ACC112 (cell line): Measurements from ENCODE around the gene PRKCD.

Experiments
- H2AFZ ChIP-seq: fragments of 200-600 bp; sonication (generic); one replicate; pipeline ENCODE4 v1.6.0; 2017; ENCODE audit warnings: antibody characterized with exemption, low read length; ENCODE audit not compliant: unreplicated experiment
- H3K27ac ChIP-seq: fragments of 200-600 bp; sonication (generic); 2 replicates; pipeline ENCODE4 v1.5.1; 2014; ENCODE audit warnings: low read depth, mild to moderate bottlenecking, antibody characterized with exemption, low read length, moderate library complexity
- H3K27me3 ChIP-seq: fragments of 200-600 bp; sonication (generic); 2 replicates; pipeline ENCODE4 v1.6.1; 2014; ENCODE audit warnings: mild to moderate bottlenecking, antibody characterized with exemption, low read length, moderate library complexity, mixed read lengths; ENCODE audit not compliant: insufficient read depth
- H3K36me3 ChIP-seq: fragments of 200-600 bp; sonication (generic); 2 replicates; pipeline ENCODE4 v1.6.1; 2016; ENCODE audit warnings: mild to moderate bottlenecking, antibody characterized with exemption, low read length, moderate library complexity, mixed read lengths; ENCODE audit not compliant: insufficient read depth
- H3K4me1 ChIP-seq: fragments of 200-600 bp; sonication (generic); one replicate; pipeline ENCODE4 v1.6.1; 2016; ENCODE audit warnings: low read length, mixed read lengths; ENCODE audit not compliant: insufficient read depth, unreplicated experiment, control insufficient read depth
- H3K4me3 ChIP-seq: fragments of 200-600 bp; sonication (generic); 2 replicates; pipeline ENCODE4 v1.5.1; 2014; ENCODE audit warnings: mild to moderate bottlenecking, low read depth, low read length
- H3K79me2 ChIP-seq: fragments of 200-600 bp; sonication (generic); one replicate; pipeline ENCODE4 v1.6.0; 2016; ENCODE audit warnings: low read length; ENCODE audit not compliant: control insufficient read depth, unreplicated experiment, insufficient read depth

Gene PRKCD

GRCh38 chr3:53235545-53235944, 74.5 kb downstream of the PRKCD start:
- H3K4me3 ChIP-seq, result no peak overlapping the region
- H2AFZ ChIP-seq, result no peak overlapping the region
- peak overlapping the region; percentile 97 for H3K27ac ChIP-seq
- peaks cover 52% of the 10 kb centered on the region; the same call in 1 of the 2 replicates for H3K36me3 ChIP-seq
- H3K27me3 ChIP-seq, result no peaks in the 10 kb centered on the region
- peaks cover 35% of the 10 kb centered on the region for H3K4me1 ChIP-seq
- H3K79me2 ChIP-seq, result peaks cover 55% of the 10 kb centered on the region

DNA sequence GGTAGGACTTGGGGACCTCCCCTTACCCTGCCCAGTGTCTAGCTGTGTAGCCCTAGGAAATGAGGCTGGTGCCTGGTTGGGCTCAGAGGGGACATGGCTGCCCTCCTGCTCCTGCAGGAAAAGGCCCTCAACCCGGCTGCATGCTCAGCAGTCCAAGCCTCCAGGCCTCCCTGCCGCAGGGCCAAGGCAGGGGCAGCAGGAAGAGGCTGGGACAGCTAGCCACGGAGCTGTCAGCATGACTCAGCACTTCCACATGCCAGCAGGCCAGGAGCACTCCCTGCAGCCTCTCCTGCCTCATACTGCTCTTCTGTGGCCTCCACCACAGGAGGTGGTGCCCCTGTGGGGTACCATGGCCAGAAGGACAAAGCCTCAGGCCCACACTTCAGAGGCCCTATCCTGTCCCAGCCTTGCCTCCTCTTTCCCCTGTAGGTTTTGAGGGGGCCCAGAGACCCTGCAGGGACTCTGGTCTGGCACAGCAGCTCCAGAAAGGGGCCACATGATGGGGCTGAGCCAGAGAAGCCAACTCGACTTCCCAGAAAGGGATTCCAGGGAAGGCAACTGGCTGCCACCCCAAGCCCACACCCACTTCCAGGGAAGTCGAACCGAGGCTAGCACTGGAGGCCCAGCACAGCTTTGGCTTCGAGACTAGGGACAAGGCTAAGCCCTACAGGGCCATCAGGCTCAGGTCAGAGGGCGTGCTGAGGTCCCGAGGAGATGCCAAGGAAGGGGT, 75.3 kb downstream of the PRKCD start:
- Histone ChIP-seq H3K4me3 (no peak overlapping the region; the same call in 1 of the 2 replicates), H2AFZ (no peak overlapping the region), H3K4me1 (peaks cover 35% of the 10 kb centered on the region), H3K27ac (peak overlapping the region; percentile 97), H3K27me3 (no peaks in the 10 kb centered on the region), H3K79me2 (peaks cover 61% of the 10 kb centered on the region), H3K36me3 (peaks cover 45% of the 10 kb centered on the region; the same call in 1 of the 2 replicates)

GRCh38 chr3:53238051-53238850, 77.2 kb downstream of the PRKCD start:
- Histone ChIP-seq H3K79me2 (peaks cover 62% of the 10 kb centered on the region), H3K27ac (peak overlapping the region; percentile 97), H3K4me3 (no peak overlapping the region)

DNA sequence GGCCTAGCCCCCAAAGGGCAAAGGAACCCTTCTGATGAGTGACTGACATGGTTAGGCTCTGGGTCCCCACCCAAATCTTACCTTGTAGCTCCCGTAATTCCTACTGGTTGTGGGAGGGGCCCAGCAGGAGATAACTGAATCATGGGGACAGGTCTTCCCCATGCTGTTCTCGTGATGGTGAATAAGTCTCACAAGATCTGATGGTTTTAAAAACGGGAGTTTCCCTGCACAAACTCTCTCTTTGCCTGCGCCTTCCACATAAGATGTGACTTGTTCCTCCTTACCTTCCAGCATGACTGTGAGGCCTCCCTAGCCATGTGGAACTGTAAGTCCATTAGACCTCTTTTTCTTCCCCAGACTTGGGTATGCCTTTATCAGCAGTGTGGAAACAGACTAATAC, 77.9 kb downstream of the PRKCD start:
- Histone ChIP-seq H3K27me3 (no peaks in the 10 kb centered on the region), H3K4me1 (peaks cover 53% of the 10 kb centered on the region), H3K36me3 (peaks cover 26% of the 10 kb centered on the region; the same call in 1 of the 2 replicates), H3K4me3 (no peak overlapping the region), H3K27ac (peak overlapping the region; percentile 97), H3K79me2 (peaks cover 63% of the 10 kb centered on the region), H2AFZ (no peak overlapping the region)

More at GRCh38 chr3:53238051-53238850, 77.2 kb downstream of the PRKCD start:
- Histone ChIP-seq H3K36me3 (peaks cover 32% of the 10 kb centered on the region; the same call in 1 of the 2 replicates), H2AFZ (no peak overlapping the region), H3K4me1 (peaks cover 46% of the 10 kb centered on the region), H3K27me3 (no peaks in the 10 kb centered on the region)

- peaks cover 18% of the 10 kb centered on the region; the same call in 1 of the 2 replicates for H3K36me3 ChIP-seq
- no peaks in the 10 kb centered on the region for H3K27me3 ChIP-seq
- H3K4me1 ChIP-seq, result peaks cover 58% of the 10 kb centered on the region
- H2AFZ ChIP-seq, result no peak overlapping the region
- H3K4me3 ChIP-seq, result no peak overlapping the region
- peaks cover 64% of the 10 kb centered on the region for H3K79me2 ChIP-seq
- H3K27ac ChIP-seq, result peak overlapping the region; percentile 97
Measured at GRCh38 chr3:53239800-53240199, 78.8 kb downstream of the PRKCD start.

- H3K79me2 ChIP-seq, result peaks cover 66% of the 10 kb centered on the region
- H3K27ac ChIP-seq, result peak overlapping the region; percentile 97
- peaks cover 49% of the 10 kb centered on the region for H3K4me1 ChIP-seq
- no peaks in the 10 kb centered on the region for H3K27me3 ChIP-seq
- H3K36me3 ChIP-seq, result peaks cover 10% of the 10 kb centered on the region; the same call in 1 of the 2 replicates
- H2AFZ ChIP-seq, result no peak overlapping the region
- H3K4me3 ChIP-seq, result no peak overlapping the region
Measured at GRCh38 chr3:53240989-53241972, 80.3 kb downstream of the PRKCD start.

- Histone ChIP-seq H3K4me1 (peaks cover 40% of the 10 kb centered on the region), H3K36me3 (peaks cover 4% of the 10 kb centered on the region; the same call in 1 of the 2 replicates), H3K27ac (peak overlapping the region; percentile 97), H3K27me3 (no peaks in the 10 kb centered on the region), H2AFZ (no peak overlapping the region), H3K79me2 (peaks cover 66% of the 10 kb centered on the region), H3K4me3 (no peak overlapping the region)
Measured at GRCh38 chr3:53242155-53242554, 81.1 kb downstream of the PRKCD start.
